Inferior parietal cortex (tissue), 1 donor: ENCODE data around the gene RPS3.
"Not testable (repeated sequence)": the region's sequence is repeated elsewhere in the genome, so short reads cannot be mapped to it uniquely, and the experiment has no call there.

ENCODE experiments used
- DNase-seq: peaks from one replicate; pipeline ENCODE4 v3.0.0-alpha.2; 2016; ENCODE audit errors: extremely low spot score

RPS3 gene

DNA sequence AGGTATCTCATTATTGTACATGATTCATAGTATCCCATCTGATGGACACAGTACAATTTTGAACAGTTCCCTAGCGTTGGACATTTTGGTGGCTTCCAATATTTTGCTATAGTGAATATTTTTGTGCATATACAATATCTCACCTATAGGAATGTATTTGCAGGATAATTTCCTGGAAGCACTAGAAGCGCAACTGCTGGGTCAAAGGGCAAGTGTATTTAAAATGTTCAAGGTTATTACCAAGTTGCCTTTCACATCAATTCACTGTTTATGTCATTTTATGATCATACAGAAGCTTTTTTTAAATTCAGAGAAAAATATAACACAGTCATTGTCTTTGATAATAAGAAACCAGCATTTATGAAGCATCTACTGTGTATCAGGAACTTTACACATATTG is 19.1 kb upstream of the RPS3 start:
- no peak for DNase-seq

DNA sequence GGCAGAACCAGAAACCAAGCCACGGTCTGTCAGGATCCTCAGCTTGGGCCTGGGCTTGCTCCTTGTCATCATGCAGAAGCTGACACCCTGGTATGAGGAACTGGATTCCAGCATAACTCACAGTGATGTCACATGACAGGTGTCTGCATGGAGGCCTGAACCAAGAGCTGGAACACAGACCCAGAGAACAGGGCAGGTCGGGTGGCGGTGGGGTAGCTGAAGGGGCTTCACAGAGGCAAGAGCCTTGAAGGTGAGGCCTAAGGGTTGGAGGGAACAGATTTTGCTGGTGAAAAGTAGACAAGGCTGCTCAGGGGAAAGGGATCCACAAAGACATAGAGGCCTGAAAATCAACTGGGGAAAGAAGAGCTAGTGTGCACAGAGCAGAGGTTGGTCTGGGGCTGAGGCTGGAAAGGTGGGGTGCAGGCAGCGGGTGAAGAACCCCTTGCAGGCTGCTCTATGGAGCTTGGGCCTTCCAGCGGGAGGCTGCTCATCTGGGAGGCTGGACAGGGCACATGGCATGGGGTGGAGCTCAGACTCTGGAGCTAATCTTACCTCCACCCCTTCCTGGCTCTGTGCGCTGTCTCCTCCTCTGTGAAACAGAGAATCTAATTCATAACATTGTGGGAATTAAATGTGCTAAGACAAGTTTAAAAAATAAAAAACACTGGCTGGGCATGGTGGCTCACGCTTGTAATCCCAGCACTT is 18.4 kb upstream of the RPS3 start:
- no peak for DNase-seq

DNA sequence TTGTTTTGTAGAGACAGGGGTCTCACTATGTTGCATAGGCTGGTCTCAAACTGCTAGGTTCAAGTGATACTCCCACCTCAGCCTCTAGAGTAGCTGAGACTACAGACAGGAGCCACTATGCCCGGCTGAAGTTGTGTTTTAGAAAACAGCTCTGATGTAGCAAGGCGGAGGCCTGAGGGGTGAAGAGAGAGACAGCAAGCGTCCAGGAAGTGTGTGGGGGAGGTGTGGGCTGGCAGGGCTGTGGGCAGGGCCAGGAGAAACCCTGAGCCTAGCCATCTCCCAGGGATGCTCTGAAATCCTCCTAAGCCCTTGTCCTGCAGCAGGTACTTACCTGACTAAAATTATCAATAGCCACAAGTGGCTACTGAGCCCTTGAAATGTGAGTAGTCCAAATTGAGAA is 16.1 kb upstream of the RPS3 start:
- no peak for DNase-seq

DNA sequence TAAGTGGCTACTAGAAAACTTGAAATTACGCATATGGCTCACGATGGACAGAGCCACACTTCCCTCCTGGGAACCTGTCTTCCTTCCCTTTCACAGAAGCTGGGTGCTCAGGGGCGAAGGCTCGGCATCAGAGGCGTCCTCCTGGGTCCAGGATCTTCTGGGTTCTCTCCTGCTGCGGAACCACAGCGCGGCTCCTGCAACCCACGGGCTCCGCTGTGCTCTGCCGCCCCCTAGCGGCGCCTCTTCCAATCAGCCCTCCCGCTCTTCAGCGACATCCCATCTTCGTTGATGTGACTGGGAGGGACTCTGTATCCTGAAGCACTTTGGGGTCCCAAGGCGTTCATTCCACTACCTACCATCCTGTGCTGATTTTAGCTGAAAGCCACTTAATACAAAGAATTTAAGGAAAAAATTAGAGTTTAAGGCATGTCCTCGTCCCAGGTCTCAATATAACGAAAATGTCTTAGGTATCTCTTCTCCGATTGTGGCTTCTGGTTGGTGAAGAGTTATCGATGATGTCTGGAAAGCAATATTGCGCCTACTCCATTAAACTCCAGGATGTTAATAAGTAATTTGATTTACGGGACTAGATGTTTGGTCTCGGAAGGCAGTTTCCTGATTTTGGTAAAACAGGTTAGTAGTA is 14.8 kb upstream of the RPS3 start:
- peak; percentile 92 for DNase-seq

DNA sequence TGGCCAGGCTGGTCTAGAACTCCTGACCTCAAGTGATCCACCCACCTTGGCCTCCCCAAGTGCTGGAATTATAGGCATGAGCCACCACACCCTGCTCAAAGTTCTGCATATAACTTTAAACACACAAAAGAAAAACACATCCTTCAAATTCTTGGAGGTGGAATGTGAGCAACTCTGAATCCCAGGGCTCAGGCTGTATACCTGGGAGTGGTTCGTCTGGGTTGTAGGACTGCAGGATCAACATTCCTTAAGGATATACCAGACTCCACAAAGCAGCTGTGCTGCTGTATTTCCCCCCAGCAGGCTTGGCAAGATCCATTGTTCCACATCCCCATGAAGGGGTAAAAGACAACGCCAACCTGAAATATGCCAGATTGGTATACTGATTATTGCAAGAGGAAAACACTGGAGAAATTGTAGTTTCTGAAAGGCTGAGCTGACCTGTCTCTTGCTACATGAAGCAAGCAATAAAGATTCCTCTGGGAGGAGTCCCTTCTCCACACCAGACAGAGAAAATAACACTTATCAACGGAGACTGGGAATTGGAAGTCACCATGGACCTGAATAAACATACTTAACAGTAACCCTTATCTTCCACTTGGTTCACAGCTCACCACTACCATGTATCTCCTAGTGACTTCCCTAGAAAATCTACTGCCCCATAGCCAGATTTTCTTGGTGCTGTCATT is 12.2 kb upstream of the RPS3 start:
- DNase-seq, result no peak

DNA sequence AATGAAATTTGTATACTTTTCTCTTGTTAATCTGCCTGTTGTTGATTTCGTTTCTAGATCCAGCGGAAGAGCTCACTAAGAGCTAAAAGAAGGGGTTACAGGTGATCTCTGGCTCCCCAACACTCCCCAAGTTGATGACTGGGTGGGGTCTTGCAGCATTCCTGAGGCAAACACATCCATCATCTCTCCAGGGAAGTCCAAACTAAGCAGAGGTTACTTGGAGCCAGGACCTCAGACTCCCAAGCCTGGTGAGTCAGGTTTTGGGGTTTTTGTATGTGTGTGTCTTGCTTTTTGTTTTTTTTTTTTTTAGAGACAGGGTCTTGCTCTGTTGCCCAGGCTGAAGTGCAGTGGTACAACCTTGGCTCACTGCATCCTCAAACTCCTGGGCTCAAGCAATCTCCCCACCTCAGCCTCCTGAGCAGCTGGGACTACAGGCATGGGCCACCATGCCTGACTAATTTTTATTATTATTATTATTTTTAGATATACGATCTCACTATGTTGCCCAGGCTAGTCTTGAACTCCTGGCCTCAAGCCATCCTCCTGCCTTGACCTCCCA is 11.5 kb upstream of the RPS3 start:
- no peak for DNase-seq

DNA sequence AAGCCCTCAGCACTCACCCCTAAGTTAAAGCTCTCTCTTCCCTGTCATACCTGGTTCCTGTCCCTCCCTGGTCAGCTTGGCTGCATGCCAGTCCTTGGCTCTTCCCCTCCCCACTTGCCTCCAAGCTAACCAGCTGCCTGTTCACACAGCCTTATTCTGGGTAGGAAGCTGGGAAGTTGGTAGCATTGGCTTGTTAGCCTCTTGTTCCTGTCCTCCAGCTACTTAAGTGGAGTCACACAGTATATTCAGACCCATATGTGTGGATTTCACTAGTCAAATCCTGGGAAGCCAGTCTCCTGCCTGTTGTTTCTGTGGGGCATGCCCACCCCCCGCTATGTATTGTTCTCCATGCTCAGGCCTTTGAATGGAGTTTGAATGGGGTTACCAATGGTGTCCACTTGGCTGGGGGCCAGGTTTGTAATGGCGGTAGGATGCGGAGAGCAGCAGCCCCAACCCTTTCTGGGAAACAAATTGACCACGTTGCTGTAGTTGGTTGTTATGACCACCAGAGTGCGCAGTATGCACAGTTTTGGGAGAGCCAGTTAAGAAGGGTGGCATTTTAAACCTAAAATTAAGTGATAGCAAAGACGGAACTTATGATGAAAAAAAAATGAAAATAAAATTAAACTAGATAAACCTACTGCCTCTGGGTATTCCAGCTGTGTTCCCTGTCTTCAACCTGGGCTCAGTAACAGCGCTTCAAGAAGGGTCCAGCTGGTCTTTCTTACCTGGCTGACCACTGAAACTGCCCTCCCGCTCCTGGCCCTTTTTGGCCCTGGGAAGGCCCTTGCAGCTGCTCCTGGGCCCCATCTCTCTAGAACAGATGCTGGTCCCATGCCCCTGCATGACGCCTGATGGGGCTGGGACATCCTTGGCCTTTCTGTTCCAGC is 10.7 kb upstream of the RPS3 start:
- DNase-seq, result peak; percentile 87

DNA sequence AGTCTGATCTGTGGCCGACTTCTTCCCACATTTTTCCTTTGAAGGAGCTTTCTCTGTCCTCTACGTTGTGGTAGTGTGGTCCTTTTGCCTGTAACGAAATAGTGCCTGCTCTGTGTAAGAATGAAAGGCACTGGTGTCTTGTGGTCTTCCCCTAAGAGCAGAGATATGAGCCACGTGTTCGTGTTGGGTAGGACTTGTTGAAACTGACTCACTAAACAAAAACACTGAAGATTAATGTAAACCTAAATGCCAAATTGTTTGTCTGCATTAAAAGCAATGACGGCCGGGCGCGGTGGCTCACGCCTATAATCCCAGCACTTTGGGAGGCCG is 10.1 kb upstream of the RPS3 start:
- DNase-seq, result no peak

DNA sequence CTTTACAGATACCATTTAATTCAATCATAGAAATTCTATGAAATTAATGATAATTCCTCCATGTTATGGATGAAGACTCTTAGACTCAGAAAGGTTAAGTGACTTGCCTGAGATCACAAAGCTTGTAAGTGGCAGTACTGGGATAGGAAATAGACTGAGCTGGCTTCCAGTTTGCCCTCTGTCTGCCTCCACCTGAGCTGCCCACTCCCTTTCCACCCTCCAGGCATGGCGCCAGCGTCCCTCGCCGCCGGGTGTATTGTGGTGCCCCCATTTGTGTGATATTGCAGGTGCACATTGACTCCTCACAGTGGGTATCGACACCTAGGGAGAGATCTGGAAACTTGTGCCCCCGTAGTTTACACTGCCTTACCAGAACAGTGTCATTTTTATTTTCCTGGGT is 9.4 kb upstream of the RPS3 start:
- no peak for DNase-seq

DNA sequence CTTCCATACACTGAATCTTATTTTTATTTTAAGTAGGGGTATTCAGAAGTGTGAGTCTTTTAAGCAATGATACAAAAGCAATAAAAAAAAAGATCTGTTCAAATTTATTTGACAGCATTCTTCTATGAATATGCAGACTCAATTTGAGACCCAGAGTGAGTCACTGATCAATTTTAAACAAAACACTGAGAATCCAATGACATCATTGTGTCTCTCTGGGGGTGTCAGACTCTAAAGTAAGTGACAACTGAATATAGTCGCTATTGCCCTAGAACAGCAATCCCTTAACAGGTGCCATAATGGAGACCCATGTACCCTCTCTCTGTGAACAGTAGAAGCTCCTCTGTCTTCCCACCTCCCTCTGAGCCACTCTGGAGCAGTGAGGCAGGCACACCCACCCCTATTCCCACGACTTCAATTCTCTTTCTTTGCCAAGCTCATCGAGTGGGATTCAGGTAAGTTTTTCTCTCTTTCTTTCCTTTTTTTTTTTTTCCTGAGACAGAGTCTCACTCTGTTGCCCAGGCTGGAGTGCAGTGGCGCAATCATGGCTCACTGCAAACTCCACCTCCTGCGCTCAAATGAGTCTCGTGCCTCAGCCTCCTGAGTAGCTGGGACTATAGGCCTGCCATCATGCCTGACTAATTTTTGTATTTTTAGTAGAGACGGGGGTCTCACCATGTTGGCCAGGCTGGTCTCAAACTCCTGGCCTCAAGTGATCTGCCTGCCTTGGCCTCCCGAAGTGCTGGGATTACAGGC is 5.1 kb upstream of the RPS3 start:
- DNase-seq, result no peak

DNA sequence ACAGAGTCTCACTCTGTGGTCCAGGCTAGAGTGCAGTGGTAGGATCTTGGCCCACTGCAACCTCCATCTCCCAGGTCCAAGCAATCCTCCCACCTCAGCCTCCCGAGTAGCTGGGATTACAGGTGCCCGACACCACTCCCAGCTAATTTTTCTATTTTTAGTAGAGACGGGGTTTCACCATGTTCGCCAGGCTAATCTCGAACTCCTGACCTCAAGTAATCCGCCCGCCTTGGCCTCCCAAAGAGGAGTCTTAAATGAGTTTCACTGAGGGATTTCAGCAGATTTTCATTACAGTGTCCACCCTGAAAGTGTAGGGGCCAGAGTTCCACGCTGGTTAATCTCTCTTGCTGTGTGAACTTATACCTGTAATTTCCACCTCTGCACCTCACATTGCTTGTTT is 412 bp upstream of the RPS3 start:
- DNase-seq, result no peak

DNA sequence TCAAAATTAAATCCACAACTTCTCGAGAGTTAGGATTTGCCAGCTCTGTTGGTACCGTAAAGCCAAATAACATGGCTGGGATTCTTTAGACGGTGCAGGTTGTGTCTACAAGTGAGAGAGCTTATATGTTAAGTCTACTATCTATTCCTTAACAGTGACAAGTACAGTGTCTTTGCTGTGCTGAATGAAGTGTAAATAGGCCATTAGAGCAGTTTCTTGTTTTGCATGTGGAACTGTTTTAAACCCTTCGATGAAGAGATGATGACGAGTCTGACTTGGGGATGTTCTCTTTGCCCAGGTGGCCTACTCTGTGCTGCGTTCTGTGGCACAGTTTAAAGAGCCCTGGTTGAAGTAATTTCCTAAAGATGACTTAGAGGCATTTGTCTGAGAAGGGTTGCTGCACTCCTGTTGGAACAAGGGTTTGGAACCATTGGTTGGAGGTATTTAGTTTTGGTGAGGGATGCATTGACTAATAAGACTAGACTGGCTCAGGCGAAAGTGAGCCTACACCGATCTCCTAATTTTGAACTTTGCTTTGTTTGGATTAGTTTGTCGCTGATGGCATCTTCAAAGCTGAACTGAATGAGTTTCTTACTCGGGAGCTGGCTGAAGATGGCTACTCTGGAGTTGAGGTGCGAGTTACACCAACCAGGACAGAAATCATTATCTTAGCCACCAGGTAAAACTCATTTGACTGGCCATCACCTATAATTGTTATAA is 988 bp downstream of the RPS3 start:
- DNase-seq, result no peak

DNA sequence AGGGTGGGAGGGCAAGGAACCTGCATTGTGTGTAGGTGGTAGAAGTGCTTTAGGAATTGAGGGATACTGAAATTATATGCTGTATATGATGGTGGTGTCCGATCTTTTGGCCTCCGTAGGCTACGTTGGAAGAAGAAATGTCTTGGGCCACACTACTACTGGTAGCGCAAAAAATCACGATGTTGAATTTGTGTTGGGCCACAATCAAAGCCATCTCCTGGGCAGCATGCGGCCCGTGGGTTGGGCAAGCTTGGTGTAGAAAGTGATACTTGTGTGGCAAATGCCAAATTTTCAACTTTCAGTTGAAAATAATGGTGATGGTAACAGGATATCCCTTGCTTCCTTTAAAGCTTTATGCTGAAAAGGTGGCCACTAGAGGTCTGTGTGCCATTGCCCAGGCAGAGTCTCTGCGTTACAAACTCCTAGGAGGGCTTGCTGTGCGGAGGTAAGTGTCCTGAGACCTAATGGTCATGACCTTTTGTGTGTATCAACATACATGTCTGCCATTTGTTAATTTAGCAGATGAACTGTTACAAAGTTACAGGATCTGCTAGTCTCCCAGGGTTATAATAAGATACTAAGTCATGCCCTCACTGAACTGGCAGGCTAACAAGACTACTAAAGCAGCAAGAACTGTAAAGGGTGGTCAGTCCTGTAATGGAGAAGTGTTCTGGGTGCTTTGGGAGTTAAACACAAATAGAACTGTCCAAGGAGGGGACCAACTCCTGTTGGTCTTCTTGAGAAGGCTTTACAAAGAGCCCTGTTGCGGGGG is 2.9 kb downstream of the RPS3 start:
- no peak for DNase-seq

DNA sequence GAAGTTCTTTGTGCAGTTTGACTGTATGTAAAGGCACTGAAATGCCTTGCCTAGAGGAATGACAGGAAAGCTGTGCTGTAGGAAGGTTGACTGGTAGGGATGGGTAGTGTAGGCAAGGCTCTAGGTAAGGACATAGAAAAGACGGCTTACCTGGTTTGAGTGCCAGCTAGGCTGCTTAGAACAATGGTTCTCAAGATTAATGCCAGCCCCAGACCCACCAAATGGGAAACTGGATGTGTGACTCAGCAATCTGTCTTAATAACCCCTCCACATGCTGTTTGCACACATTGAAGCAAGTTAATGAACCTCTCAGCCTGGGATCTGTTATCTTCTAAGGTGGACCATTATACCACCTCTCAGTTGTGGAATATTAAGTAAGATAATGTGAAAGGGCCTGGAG is 3.7 kb downstream of the RPS3 start:
- no peak for DNase-seq

DNA sequence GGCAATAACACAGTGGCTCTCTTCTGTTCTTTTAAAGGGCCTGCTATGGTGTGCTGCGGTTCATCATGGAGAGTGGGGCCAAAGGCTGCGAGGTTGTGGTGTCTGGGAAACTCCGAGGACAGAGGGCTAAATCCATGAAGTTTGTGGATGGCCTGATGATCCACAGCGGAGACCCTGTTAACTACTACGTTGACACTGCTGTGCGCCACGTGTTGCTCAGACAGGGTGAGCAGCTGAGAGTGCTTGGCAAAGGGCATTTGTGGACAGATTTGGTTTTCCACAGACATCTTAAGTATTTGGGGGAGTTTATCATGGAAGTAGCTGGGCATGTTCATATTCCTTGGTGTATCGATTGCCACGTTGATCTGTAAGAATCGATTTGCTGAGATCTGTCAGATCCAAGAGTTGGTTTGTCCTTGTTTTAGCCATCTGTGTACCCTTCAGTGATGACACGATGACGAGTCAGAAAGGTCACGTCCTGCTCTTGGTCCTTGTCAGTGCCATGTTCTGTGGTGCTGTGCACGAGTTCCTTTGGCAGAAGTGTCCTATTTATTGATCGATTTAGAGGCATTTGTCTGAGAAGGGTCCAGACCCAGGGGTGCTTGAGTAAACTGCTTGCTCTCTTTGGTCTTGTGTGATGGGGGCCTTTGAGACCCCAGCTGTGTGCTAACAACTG is 4.8 kb downstream of the RPS3 start:
- no peak for DNase-seq

DNA sequence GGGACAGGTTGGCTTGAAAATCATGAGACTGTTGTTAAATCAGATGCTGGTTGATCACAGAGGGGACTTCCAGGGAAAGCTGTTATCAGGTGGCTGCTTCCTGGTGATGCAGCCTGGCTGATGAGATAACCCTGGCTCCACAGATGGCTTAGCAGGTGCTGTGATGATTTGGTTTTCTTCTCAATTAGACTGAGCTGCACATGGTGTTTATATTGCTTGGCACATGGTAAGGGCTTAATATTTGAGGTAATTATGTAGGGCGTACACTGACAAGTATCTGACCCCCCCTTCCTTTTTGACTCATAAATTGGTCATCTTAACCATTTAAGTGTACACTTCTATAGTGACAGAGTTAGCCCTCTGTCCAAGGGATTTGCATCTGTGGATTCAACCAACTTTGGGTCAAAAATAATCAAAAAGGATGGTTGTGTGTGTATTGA is 7.0 kb downstream of the RPS3 start:
- DNase-seq, result no peak

DNA sequence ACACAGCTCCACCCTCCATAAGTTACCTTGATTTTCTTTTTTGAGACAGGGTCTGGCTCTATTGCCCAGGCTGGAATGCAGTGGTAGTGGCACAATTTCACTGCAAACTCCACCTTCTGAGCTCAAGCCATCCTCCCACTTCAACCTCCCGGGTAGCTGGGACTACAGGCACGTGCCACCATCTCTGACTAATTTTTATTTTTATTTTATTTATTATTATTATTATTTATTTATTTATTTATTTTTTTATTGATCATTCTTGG is 9.6 kb downstream of the RPS3 start:
- DNase-seq, result no peak

DNA sequence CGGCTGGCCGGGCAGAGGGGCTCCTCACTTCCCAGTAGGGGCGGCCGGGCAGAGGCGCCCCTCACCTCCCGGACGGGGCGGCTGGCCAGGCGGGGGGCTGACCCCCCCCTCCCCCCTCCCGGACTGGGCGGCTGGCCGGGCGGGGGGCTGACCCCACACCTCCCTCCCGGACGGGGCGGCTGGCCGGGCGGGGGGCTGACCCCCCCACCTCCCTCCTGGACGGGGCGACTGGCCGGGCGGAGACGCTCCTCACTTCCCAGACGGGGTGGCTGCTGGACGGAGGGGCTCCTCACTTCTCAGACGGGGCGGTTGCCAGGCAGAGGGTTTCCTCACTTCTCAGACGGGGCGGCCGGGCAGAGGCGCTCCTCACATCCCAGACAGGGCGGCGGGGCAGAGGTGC is 10.7 kb downstream of the RPS3 start:
- not testable (repeated sequence) for DNase-seq

DNA sequence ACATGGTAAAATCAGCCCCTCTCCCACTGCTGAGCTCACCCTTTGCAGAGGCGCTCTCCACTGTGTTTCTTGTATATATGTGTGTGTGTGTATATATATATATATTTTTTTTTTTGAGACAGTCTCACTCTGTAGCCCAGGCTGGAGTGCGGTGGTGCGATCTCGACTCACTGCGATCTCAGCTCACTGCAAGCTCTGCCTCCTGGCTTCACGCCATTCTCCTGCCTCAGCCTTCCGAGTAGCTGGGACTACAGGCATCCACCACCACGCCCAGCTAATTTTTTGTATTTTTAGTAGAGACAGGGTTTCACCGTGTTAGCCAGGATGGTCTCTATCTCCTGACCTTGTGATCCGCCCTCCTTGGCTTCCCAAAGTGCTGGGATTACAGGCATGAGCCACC is 13.8 kb downstream of the RPS3 start:
- not testable (repeated sequence) for DNase-seq

DNA sequence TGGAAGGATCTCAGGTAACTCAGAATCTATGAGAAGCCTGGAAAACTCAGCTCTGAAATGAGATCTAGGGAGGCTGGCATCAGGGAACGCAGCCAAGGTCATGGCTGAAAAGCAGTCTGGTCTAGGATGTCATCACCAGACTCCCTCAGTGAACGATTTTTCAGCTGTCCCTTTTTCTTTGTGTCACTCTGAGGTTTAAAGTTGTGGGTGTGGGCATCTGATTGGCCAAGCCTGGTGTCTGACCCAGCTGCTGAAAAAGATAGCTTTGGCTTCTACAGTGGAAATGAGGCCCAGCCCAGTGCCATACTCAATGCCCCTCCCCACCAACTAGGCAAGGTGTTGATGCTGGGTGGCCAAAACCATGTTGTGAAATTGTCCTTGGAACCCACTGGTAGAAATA is 14.5 kb downstream of the RPS3 start:
- DNase-seq, result no peak
